Measurements from ENCODE around the gene PSMB2.

PSMB2 gene

GRCh38 chr1:35659589-35659988 is 18.3 kb upstream of the PSMB2 start:
- Histone ChIP-seq H3K9ac (ENCODE audit: low read length) (no peak overlapping the region), H3F3A (ENCODE audit: insufficient read depth) (no peaks in the 10 kb centered on the region), H2AFZ (ENCODE audit: low read depth, low read length, severe bottlenecking) (no peak overlapping the region), H3K9me2 (replicated peaks; ENCODE audit: insufficient read depth, low read length) (no peaks in the 10 kb centered on the region), H3K36me3 (ENCODE audit: low read length) (no peaks in the 10 kb centered on the region), H3K27me3 (ENCODE audit: low read length) (no peaks in the 10 kb centered on the region), H4K20me1 (ENCODE audit: low read depth, low read length) (no peaks in the 10 kb centered on the region), H3K4me3 (ENCODE audit: insufficient read depth, low read length, poor library complexity, severe bottlenecking) (no peak overlapping the region), H3K4me2 (ENCODE audit: low read depth, low read length, poor library complexity, severe bottlenecking) (no peak overlapping the region), H3K9me3 (ENCODE audit: insufficient read depth, low read length) (no peaks in the 10 kb centered on the region), H3K79me2 (ENCODE audit: insufficient read depth, low read length) (no peaks in the 10 kb centered on the region), H3K27ac (ENCODE audit: low read depth, low read length) (no peak overlapping the region)
- TF ChIP-seq EZH2phosphoT487 (conservative IDR thresholded peaks at IDR 0.05; ENCODE audit: low read length) = no peak
- no peak for TF ChIP-seq CTCF (IDR thresholded peaks at IDR 0.05; ENCODE audit: insufficient read depth, low read length, poor library complexity, severe bottlenecking)

GRCh38 chr1:35657851-35658250 is 16.5 kb upstream of the PSMB2 start:
- no peak for TF ChIP-seq CTCF (IDR thresholded peaks at IDR 0.05; ENCODE audit: insufficient read depth, low read length, poor library complexity, severe bottlenecking)
- no peak for TF ChIP-seq EZH2phosphoT487 (conservative IDR thresholded peaks at IDR 0.05; ENCODE audit: low read length)
- Histone ChIP-seq H3K27ac (ENCODE audit: low read depth, low read length) (no peak overlapping the region), H3K9me2 (replicated peaks; ENCODE audit: insufficient read depth, low read length) (no peaks in the 10 kb centered on the region), H4K20me1 (ENCODE audit: low read depth, low read length) (no peaks in the 10 kb centered on the region), H3K36me3 (ENCODE audit: low read length) (no peaks in the 10 kb centered on the region), H3F3A (ENCODE audit: insufficient read depth) (no peaks in the 10 kb centered on the region), H3K9me3 (ENCODE audit: insufficient read depth, low read length) (no peaks in the 10 kb centered on the region), H3K4me3 (ENCODE audit: insufficient read depth, low read length, poor library complexity, severe bottlenecking) (no peak overlapping the region), H2AFZ (ENCODE audit: low read depth, low read length, severe bottlenecking) (no peak overlapping the region), H3K79me2 (ENCODE audit: insufficient read depth, low read length) (no peaks in the 10 kb centered on the region), H3K27me3 (ENCODE audit: low read length) (no peaks in the 10 kb centered on the region), H3K9ac (ENCODE audit: low read length) (no peak overlapping the region), H3K4me2 (ENCODE audit: low read depth, low read length, poor library complexity, severe bottlenecking) (no peak overlapping the region)

- no peak overlapping the region for H3K4me3 ChIP-seq (ENCODE audit: insufficient read depth, low read length, poor library complexity, severe bottlenecking)
- H4K20me1 ChIP-seq (ENCODE audit: low read depth, low read length) = no peaks in the 10 kb centered on the region
- no peaks in the 10 kb centered on the region for H3K9me3 ChIP-seq (ENCODE audit: insufficient read depth, low read length)
- no peaks in the 10 kb centered on the region for H3K9me2 ChIP-seq (replicated peaks; ENCODE audit: insufficient read depth, low read length)
- H2AFZ ChIP-seq (ENCODE audit: low read depth, low read length, severe bottlenecking) = no peak overlapping the region
- no peaks in the 10 kb centered on the region for H3K79me2 ChIP-seq (ENCODE audit: insufficient read depth, low read length)
- no peak overlapping the region for H3K9ac ChIP-seq (ENCODE audit: low read length)
- no peak overlapping the region for H3K4me2 ChIP-seq (ENCODE audit: low read depth, low read length, poor library complexity, severe bottlenecking)
- no peaks in the 10 kb centered on the region for H3F3A ChIP-seq (ENCODE audit: insufficient read depth)
- no peak overlapping the region for H3K27ac ChIP-seq (ENCODE audit: low read depth, low read length)
- no peaks in the 10 kb centered on the region for H3K27me3 ChIP-seq (ENCODE audit: low read length)
- H3K36me3 ChIP-seq (ENCODE audit: low read length) = no peaks in the 10 kb centered on the region
- TF ChIP-seq EZH2phosphoT487 (conservative IDR thresholded peaks at IDR 0.05; ENCODE audit: low read length) (no peak), CTCF (IDR thresholded peaks at IDR 0.05; ENCODE audit: insufficient read depth, low read length, poor library complexity, severe bottlenecking) (no peak)
Observed at GRCh38 chr1:35656863-35657232, 15.5 kb upstream of the PSMB2 start.
